ENCODE data around the gene RUNX2. TPM values are rescaled to one million over a fixed set of nuclear protein-coding genes. Genes with fewer than 3 reads are reported as not detected.
A peak's percentile ranks its signal among the peaks of the same experiment; 100 is the strongest.

Gene RUNX2
- total RNA-seq, 1 experiment from 2014 or later, result 9.3 TPM

GRCh38 chr6:45504947-45505346, 176.8 kb downstream of the RUNX2 start:
- TF ChIP-seq CTCF (IDR thresholded peaks at IDR 0.05; ENCODE audit: unreplicated experiment), result no peak
- H3K36me3 Mint-ChIP-seq (ENCODE audit: insufficient read depth, unreplicated experiment), result no peaks in the 10 kb centered on the region
- H3K27me3 Mint-ChIP-seq (ENCODE audit: insufficient read depth, unreplicated experiment), result no peaks in the 10 kb centered on the region
- no peak overlapping the region for H3K4me3 Mint-ChIP-seq (ENCODE audit: unreplicated experiment)
- H3K4me1 Mint-ChIP-seq (ENCODE audit: insufficient read depth, unreplicated experiment), result peaks cover 32% of the 10 kb centered on the region
- peak overlapping the region; percentile 41 for H3K27ac Mint-ChIP-seq (ENCODE audit: low read depth, unreplicated experiment)
- intact Hi-C loops (cut with micrococcal nuclease), result no loop called here
- ChIA-PET CTCF (interaction anchor here (0.6 kb wide), 2 partner anchors 455 to 1235 kb away, joined by 3 to 5 read pairs; no protein-coding TSS in a partner anchor), POLR2A (interaction anchor here (0.5 to 1.4 kb wide), 6 partner anchors 44 to 688 kb away, joined by 3 to 4 read pairs (median 4); no protein-coding TSS in a partner anchor)
- peak; percentile 78 for DNase-seq (ENCODE audit: unreplicated experiment)
- BruUV-seq (replicated peaks), result no TSS peak
- no peaks in the 10 kb centered on the region for H3K9me3 Mint-ChIP-seq (ENCODE audit: unreplicated experiment)

- DNase-seq (ENCODE audit: unreplicated experiment), result no peak
- peaks cover 32% of the 10 kb centered on the region for H3K4me1 Mint-ChIP-seq (ENCODE audit: insufficient read depth, unreplicated experiment)
- POLR2A ChIA-PET, result interaction anchor here (0.7 to 1.4 kb wide), 2 partner anchors 66 to 71 kb away, joined by 3 to 4 read pairs; no protein-coding TSS in a partner anchor
- TF ChIP-seq CTCF (IDR thresholded peaks at IDR 0.05; ENCODE audit: unreplicated experiment), result no peak
- CTCF ChIA-PET, result interaction anchor here (0.6 kb wide), 2 partner anchors 454 to 1236 kb away, joined by 3 to 5 read pairs; no protein-coding TSS in a partner anchor
- H3K36me3 Mint-ChIP-seq (ENCODE audit: insufficient read depth, unreplicated experiment), result no peaks in the 10 kb centered on the region
- no peaks in the 10 kb centered on the region for H3K27me3 Mint-ChIP-seq (ENCODE audit: insufficient read depth, unreplicated experiment)
- H3K9me3 Mint-ChIP-seq (ENCODE audit: unreplicated experiment), result no peaks in the 10 kb centered on the region
- intact Hi-C loops (cut with micrococcal nuclease), result no loop called here
- H3K4me3 Mint-ChIP-seq (ENCODE audit: unreplicated experiment), result no peak overlapping the region
- peak overlapping the region; percentile 41 for H3K27ac Mint-ChIP-seq (ENCODE audit: low read depth, unreplicated experiment)
- BruUV-seq (replicated peaks), result no TSS peak
These were observed 177.3 kb downstream of the RUNX2 start for GRCh38 chr6:45505470-45505869.

DNA sequence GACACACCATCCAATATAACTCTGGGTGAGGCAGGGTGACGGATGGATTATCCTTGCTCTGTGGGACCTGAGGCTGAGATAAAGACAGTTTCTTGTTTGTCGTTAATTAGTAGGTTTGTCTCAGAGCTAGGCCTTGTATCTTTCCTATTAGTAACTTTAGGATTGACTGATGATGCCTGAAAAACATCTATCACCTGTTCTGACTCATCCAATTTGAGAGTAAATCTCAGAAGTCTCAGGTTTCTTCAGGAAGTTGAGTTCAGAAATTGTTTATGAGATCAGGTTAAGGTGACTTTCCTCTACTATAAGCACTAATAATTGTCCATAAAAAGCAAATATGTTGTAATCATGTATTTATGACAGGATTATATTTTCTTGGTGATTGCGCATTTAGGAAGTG, 179.1 kb downstream of the RUNX2 start:
- POLR2A ChIA-PET, result interaction anchor here (0.7 kb wide), 1 partner anchor 22 kb away, joined by 3 read pairs; no protein-coding TSS in a partner anchor
- DNase-seq (ENCODE audit: unreplicated experiment), result peak; percentile 30
- Mint-ChIP-seq H3K36me3 (ENCODE audit: insufficient read depth, unreplicated experiment) (peaks cover 3% of the 10 kb centered on the region), H3K9me3 (ENCODE audit: unreplicated experiment) (no peaks in the 10 kb centered on the region), H3K27ac (ENCODE audit: low read depth, unreplicated experiment) (no peak overlapping the region), H3K4me1 (ENCODE audit: insufficient read depth, unreplicated experiment) (peaks cover 30% of the 10 kb centered on the region), H3K4me3 (ENCODE audit: unreplicated experiment) (no peak overlapping the region), H3K27me3 (ENCODE audit: insufficient read depth, unreplicated experiment) (no peaks in the 10 kb centered on the region)
- no TSS peak for BruUV-seq (replicated peaks)
- CTCF ChIA-PET, result interaction anchor here (1.1 kb wide), 1 partner anchor 14 kb away, joined by 4 read pairs; no protein-coding TSS in a partner anchor
- intact Hi-C loops (cut with micrococcal nuclease), result no loop called here
- TF ChIP-seq CTCF (IDR thresholded peaks at IDR 0.05; ENCODE audit: unreplicated experiment), result no peak

GRCh38 chr6:45509426-45509825, 181.3 kb downstream of the RUNX2 start:
- CTCF ChIA-PET, result no interaction called here
- no peak overlapping the region for H3K4me3 Mint-ChIP-seq (ENCODE audit: unreplicated experiment)

More at GRCh38 chr6:45509426-45509825, 181.3 kb downstream of the RUNX2 start:
- Mint-ChIP-seq H3K9me3 (ENCODE audit: unreplicated experiment) (no peaks in the 10 kb centered on the region), H3K27ac (ENCODE audit: low read depth, unreplicated experiment) (no peak overlapping the region), H3K27me3 (ENCODE audit: insufficient read depth, unreplicated experiment) (no peaks in the 10 kb centered on the region), H3K4me1 (ENCODE audit: insufficient read depth, unreplicated experiment) (peaks cover 18% of the 10 kb centered on the region), H3K36me3 (ENCODE audit: insufficient read depth, unreplicated experiment) (peaks cover 6% of the 10 kb centered on the region)
- intact Hi-C loops (cut with micrococcal nuclease), result no loop called here
- no peak for DNase-seq (ENCODE audit: unreplicated experiment)
- POLR2A ChIA-PET, result interaction anchor here (1.1 kb wide), 1 partner anchor 11 kb away, joined by 3 read pairs; no protein-coding TSS in a partner anchor
- BruUV-seq (replicated peaks), result no TSS peak
- no peak for TF ChIP-seq CTCF (IDR thresholded peaks at IDR 0.05; ENCODE audit: unreplicated experiment)
